ENCODE results near the gene STK32C. TPM values are rescaled to one million over a fixed set of nuclear protein-coding genes. Genes with fewer than 3 reads are reported as not detected.

The STK32C gene
- total and polyA plus RNA-seq, 10 of the 15 experiments (the other 5 are each of a cell fraction or from before 2014, with no cell fraction given): 1.5 to 18.1 (median 6.4) TPM

- ChIA-PET RAD21 (ENCODE audit: unreplicated experiment) (no interaction called here), SMC1A (ENCODE audit: uncharacterized antibody, unreplicated experiment) (no interaction called here), CTCF (no interaction called here), POLR2A (no interaction called here)
- BruUV-seq (replicated peaks): no TSS peak
- no peak for ATAC-seq
- intact Hi-C loops (cut with micrococcal nuclease; ENCODE audit: unreplicated experiment): no loop called here
- Histone ChIP-seq H4K20me1 (ENCODE audit: control insufficient read depth, insufficient read depth) (no peaks in the 10 kb centered on the region; the same call in 1 of the 2 replicates), H3K9me3 (replicated peaks; ENCODE audit: control insufficient read depth, insufficient read depth, low read length) (no peaks in the 10 kb centered on the region; the same call in 2 of the 3 replicates), H3K4me2 (ENCODE audit: control insufficient read depth, insufficient read depth) (no peak overlapping the region), H3K79me2 (ENCODE audit: control insufficient read depth, insufficient read depth, low read length) (no peaks in the 10 kb centered on the region), H3K4me3 (no peak overlapping the region), H2AFZ (ENCODE audit: control insufficient read depth, low read depth, low read length) (no peak overlapping the region), H3K27ac (ENCODE audit: control insufficient read depth, insufficient read depth) (no peak overlapping the region), H3K36me3 (ENCODE audit: control insufficient read depth in 2 of 2, insufficient read depth in 2 of 2, low read length in 1 of 2) (no peaks in the 10 kb centered on the region), H3K27me3 (replicated peaks in 1 of 2; ENCODE audit: control insufficient read depth in 2 of 2, insufficient read depth in 2 of 2, low read length in 1 of 2) (peaks cover 7 to 13% of the 10 kb centered on the region in 2 experiments; a peak in 3 of 4 replicates), H3K4me1 (ENCODE audit: control insufficient read depth, insufficient read depth, low read length) (no peaks in the 10 kb centered on the region), H3K9ac (ENCODE audit: control insufficient read depth, insufficient read depth, low read length) (no peak overlapping the region)
- no peak for TF ChIP-seq EED (IDR thresholded peaks at IDR 0.05; ENCODE audit: low read depth)
- TF ChIP-seq BACH1 (IDR thresholded peaks at IDR 0.05; ENCODE audit: borderline replicate concordance): no peak
- no peak for FAIRE-seq
- no peak for DNase-seq (ENCODE audit: low read depth, low spot score)
- in situ Hi-C loops (cut with MboI): no loop called here
- WGBS (ENCODE audit: insufficient coverage, insufficient replicate concordance, low lambda C conversion rate, missing lambda C conversion rate): 58% methylated on average over 21 of the region's 21 CpGs
These were observed 2.8 kb downstream of the STK32C start for GRCh38 chr10:132304756-132305509.

- ATAC-seq (no peak), DNase-seq (ENCODE audit: low read depth, low spot score) (no peak), FAIRE-seq (no peak)
- Histone ChIP-seq H3K9me3 (replicated peaks; ENCODE audit: control insufficient read depth, insufficient read depth, low read length) (no peaks in the 10 kb centered on the region; the same call in 2 of the 3 replicates), H3K9ac (ENCODE audit: control insufficient read depth, insufficient read depth, low read length) (no peak overlapping the region), H3K27me3 (replicated peaks in 1 of 2; ENCODE audit: control insufficient read depth in 2 of 2, insufficient read depth in 2 of 2, low read length in 1 of 2) (peaks cover 4 to 7% of the 10 kb centered on the region in 2 experiments; a peak in 2 of 4 replicates), H3K79me2 (ENCODE audit: control insufficient read depth, insufficient read depth, low read length) (no peaks in the 10 kb centered on the region), H2AFZ (ENCODE audit: control insufficient read depth, low read depth, low read length) (no peak overlapping the region), H3K27ac (ENCODE audit: control insufficient read depth, insufficient read depth) (no peak overlapping the region), H4K20me1 (ENCODE audit: control insufficient read depth, insufficient read depth) (no peaks in the 10 kb centered on the region; the same call in 1 of the 2 replicates), H3K4me1 (ENCODE audit: control insufficient read depth, insufficient read depth, low read length) (no peaks in the 10 kb centered on the region), H3K36me3 (ENCODE audit: control insufficient read depth in 2 of 2, insufficient read depth in 2 of 2, low read length in 1 of 2) (no peaks in the 10 kb centered on the region), H3K4me2 (ENCODE audit: control insufficient read depth, insufficient read depth) (no peak overlapping the region), H3K4me3 (no peak overlapping the region)
- ChIA-PET CTCF (no interaction called here), RAD21 (ENCODE audit: unreplicated experiment) (no interaction called here), POLR2A (no interaction called here), SMC1A (ENCODE audit: uncharacterized antibody, unreplicated experiment) (no interaction called here)
- intact Hi-C loops (cut with micrococcal nuclease; ENCODE audit: unreplicated experiment) (no loop called here), in situ Hi-C loops (cut with MboI) (no loop called here)
- WGBS (ENCODE audit: insufficient coverage, insufficient replicate concordance, low lambda C conversion rate, missing lambda C conversion rate): 50% methylated on average over 21 of the region's 21 CpGs
- no TSS peak for BruUV-seq (replicated peaks)
- no peak for TF ChIP-seq CTCF (IDR thresholded peaks at IDR 0.05 in 2 of 3, conservative IDR thresholded peaks at IDR 0.05 in 1 of 3; ENCODE audit: control insufficient read depth in 2 of 3, extremely low read depth in 1 of 3, insufficient read depth in 1 of 3, low read depth in 3 of 3, low read length in 3 of 3)
- no peak for TF ChIP-seq GABPA (IDR thresholded peaks at IDR 0.05; ENCODE audit: low read depth)
- no peak for TF ChIP-seq RB1 (IDR thresholded peaks at IDR 0.05; ENCODE audit: borderline replicate concordance)
- TF ChIP-seq HDAC6 (IDR thresholded peaks at IDR 0.05; ENCODE audit: unreplicated experiment): no peak
- no peak for TF ChIP-seq CREB1 (IDR thresholded peaks at IDR 0.05; ENCODE audit: low read depth)
- no peak for TF ChIP-seq MXI1 (IDR thresholded peaks at IDR 0.05; ENCODE audit: low read depth, low read length)
- TF ChIP-seq ATF7 (IDR thresholded peaks at IDR 0.05; ENCODE audit: low read depth): no peak
- no peak for TF ChIP-seq E4F1 (IDR thresholded peaks at IDR 0.05; ENCODE audit: borderline replicate concordance, partially characterized antibody)
- TF ChIP-seq SMAD1 (IDR thresholded peaks at IDR 0.05; ENCODE audit: low read depth, partially characterized antibody): no peak
- no peak for TF ChIP-seq NR2C1 (IDR thresholded peaks at IDR 0.05)
These were observed 4.2 kb downstream of the STK32C start for GRCh38 chr10:132303361-132304115.

Measured in GM12878 (cell line).